IPS DF 4.7 (cell line): ENCODE results near the gene RANBP3L.
"Not testable (repeated sequence)": the region's sequence is repeated elsewhere in the genome, so short reads cannot be mapped to it uniquely, and the experiment has no call there.

ENCODE experiments used
- DNase-seq: peaks from one replicate; pipeline ENCODE4 v3.0.0-alpha.2; 2013; ENCODE audit warnings: low spot score; ENCODE audit errors: extremely low read depth

RANBP3L gene, protein sequence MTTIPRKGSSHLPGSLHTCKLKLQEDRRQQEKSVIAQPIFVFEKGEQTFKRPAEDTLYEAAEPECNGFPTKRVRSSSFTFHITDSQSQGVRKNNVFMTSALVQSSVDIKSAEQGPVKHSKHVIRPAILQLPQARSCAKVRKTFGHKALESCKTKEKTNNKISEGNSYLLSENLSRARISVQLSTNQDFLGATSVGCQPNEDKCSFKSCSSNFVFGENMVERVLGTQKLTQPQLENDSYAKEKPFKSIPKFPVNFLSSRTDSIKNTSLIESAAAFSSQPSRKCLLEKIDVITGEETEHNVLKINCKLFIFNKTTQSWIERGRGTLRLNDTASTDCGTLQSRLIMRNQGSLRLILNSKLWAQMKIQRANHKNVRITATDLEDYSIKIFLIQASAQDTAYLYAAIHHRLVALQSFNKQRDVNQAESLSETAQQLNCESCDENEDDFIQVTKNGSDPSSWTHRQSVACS

DNA sequence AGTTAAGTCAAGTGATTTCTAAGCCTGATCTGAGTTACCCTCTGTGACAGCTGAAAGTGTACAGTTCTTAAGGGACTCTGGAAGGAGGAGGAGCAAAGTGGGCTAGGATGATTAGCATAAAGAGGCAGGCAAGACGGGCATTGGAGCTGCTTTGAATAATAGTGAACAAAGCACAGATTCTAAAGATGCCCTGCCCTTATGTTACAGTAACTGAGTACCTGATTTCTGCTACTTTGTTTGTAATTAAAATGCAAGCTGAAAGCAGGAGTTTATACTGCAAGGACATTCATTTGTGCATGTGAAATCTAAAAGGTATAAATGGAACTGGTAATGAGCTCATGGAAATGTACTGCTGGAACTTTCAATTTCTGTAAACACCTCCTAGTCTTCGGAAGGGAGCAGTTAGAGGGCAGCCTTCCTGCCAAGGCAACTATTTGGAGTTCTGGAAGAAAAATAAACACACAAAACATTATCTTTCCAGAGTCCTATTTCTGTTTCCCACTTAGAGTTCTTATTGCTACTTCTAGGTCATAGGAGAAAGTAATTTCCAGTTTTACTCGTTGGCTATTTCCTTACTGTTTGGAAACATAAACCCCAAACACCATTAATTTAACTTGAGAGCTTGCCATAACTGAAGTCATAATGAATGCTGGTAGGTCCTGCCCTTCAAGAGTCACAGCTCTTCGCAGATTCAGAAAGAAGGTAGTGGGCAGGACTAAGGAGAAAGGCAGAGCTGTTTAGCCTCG is at the start of gene RANBP3L:
Gene RANBP3L (minus strand): TSS at position 45 of the 746 bp plus-strand sequence. CDS start 486 bp downstream, outside the sequence.
- DNase-seq, result no peak

DNA sequence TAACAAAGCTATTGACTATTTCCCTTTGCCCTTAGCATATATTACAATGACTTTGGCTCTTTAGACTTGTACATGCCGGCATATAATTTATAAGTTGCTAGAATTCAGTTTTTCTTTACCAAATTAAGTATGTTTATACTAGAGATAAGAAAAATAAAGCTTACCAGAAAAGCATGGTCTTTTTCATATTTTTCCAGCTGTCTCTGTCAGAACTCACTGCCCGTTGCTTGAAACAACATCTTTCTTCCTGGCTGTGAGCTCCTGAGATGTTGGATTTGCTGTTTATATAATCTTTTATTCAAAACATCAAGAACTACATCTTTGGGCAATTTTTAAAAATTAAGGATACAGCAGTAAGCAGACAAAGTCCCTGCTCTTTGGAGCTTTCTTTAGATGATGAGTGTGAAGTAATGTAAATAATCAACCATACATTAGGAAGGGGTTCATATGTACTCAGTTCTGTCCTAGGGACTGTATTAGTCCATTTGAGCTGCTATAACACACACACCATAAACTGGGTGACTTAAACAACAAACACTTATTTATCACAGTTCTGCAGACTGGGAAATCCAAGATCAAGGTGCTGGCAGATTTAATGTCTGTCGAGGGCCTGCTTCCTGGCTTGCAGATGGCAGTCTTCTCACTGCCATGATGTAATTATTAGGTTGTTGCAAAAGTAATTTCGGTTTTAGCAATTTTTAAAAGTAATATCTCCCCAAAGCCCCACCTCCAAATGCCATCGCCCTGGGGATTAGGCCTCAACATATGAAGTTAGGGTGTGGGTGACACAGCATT is 45.4 kb upstream of the RANBP3L start:
- no peak for DNase-seq

DNA sequence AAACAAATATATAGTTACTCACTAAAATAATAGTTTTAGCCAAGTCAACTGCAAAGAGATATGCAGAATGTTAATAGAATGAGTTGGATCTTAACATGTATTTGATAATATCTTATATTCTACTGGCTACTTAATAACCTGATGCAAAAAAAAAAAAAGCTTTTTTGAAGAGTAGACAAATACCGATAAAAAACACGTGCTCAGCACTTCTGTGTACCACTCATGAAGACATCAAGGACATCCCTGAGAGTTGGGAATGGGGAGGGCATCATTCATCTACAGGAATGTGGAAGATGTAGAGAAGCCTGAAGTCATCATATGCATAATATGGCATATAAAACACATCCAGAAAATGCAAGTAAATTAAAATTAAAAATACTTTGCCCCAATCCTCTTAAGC is 43.2 kb upstream of the RANBP3L start:
- no peak for DNase-seq

DNA sequence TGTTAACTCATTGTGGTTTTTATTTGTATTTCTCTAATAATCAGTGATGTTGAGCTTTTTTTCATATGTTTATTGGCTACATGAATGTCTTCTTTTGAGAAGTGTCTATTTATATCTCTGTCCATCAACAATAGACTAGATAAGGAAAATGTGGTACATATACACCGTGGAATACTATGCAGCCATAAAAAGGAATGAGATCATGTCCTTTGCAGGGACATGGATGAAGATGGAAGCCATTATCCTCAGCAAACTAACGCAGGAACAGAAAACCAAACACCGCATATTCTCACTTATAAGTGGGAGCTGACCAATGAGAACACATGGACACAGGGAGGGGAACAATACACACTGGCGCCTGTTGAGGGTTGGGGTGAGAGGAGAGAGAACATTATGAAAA is 40.0 kb upstream of the RANBP3L start:
- DNase-seq, result not testable (repeated sequence)

DNA sequence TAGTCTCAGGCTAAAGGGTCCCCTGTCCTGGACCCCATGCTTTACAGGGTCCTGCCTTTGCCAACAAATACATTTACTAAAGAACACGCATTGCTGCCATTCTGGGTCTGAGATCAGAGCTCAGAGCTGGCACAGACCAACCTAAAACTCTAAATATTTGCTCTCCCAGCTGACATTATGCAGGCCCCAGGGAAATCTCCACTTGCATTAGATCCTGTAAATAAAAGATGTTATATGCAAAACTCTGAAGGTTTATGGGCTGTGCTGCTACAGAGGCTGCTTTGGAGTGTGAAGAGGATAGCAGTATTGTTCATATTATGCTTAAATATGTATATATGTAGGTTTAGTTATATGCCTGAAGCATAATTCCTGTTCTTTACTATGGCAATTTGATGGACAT is 35.9 kb upstream of the RANBP3L start:
- DNase-seq, result no peak

DNA sequence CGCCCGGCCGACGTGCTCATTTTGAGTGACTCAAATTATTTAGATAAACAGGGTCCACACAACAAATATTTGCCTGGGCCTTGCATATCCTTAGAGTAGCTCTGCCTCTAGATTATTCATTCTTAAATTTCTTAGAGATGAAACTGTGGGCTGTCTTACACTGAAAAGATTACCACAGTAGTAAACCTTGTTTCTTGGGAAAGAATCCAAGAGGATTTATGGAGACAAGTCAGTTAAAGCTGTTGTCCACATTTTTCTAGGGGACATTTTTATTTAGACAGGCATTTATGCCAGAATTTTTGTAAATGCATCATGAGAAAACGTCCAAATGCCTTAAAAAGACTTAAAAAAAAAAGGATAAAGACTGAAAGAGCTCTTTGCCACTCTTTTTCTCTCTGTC is 32.6 kb upstream of the RANBP3L start:
- DNase-seq, result no peak

DNA sequence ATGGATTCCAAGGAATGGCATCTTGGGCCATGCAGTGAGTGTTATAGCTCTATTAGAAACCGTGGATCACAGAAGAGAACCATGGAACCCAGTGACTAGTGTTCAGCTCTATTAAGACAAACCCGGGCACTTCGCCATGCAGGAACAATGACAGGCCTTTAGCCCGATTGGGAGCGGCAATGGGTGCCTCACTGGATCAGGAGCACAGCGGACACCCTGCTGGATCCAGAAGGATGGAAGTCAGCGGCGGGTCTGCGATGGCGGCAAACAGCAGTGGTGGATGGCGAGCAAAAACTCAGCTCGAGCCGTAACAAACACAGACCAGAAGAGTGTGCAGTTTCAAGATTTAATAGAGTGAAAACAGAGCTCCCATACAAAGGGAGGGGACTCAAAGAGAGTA is 31.0 kb upstream of the RANBP3L start:
- DNase-seq, result not testable (repeated sequence)

DNA sequence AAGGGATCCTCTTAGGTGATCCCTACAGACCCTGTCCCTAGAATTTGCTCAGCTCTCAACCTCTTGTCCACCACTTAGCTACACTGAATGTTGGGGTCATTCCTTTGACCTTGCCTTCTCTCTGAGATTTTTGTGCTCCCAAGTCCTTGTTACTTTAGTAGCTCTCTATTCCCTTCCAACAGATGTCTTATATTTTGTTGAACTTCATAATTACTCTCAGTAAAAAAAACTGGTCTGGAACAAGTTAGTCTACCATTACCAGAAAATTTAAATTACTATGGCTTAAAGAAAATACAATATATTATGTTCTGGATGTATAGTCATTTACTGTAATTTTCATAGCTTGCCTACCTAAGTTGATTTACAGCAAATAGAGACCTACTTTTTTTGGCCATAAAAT is 23.5 kb upstream of the RANBP3L start:
- DNase-seq, result no peak

DNA sequence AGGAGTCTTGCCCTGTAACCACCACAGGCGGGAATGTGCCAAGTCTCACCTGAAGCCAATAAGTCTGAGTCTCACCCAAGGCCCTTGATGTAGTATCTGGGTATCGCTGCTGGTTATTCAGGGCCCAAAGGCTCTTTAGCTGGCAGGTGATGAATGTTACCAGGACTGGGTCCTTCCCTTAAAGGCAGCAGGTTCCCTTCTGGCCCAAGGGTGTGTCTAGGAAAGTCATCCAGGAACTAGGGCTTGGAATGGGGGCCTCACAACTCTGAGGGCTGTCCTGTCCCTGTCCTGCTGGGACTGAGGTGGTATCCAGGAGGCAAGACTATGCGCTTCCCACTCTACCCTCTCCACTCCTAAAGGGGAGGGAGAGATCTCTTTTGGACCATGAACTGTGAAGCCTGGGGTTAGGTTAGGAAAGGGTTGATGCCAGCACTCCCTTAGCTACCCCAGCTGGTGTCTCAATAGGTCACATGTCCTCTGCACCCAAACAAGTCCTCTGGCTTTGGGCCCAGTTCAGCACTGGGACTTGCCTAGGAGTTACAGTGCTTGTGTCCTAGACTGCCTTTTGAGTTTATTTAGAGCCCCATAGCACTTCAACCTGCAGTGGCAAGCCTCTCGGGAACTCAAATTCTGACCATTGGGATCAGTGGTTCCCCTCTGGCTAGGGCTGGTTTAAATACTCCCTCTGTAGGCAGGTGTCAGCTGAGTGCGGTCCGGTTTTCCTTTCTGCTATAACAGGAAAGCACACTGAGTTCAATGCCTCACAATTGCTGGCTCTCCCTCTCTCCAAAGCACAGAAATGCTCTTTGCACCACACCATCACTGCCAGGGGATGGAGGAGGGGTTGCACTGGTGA is 22.5 kb upstream of the RANBP3L start:
- no peak for DNase-seq

DNA sequence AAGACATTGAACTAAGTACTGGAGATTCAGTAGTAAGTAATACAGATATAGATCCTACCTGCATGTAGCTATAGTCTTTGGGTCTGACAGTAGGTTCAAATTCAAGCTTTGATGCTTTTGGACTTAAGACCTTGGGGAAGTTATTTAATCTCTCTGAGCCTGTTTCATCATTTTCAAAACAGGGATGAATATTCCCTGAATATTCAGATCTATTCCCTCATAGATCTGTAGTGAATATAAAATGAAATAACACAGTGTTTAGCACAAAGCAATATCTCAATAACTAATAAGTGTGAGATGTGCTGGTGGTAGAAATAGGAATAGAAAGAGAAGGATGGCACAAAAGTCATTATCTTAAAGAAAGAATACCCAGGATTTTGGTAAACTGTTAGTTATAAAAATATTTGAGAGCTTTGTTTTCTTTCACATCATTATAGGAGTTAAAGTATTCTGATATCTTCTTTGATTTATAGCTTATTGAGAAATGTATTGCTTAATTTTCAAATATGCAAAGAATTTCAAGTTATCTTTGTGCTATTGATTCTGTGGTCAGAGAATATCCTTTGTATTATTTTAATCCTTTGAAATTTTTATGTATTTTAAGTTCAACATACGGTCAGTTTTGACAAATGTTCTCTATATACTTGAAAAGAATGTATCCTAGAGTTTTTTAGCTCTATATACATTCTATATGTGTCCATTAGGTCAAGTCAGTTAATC is 11.4 kb upstream of the RANBP3L start:
- no peak for DNase-seq

DNA sequence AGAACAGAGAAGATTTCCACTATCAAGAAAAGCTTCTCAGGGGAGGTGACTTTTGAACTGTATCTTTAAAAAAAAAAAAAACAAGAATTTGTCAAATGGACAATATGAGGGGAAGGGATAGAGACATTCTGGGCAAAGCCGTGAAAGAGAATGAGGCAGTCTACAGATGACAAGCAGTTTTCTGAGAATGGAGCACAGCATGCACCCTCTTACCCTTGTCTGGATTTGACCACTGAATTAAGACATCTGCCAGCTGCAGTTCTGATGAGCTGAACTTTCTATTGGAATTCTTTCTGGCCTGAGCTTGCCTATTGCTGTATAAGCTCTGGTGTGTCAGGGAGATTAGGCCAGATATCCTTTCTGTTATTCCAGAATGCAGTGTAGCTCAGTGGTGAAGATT is 10.3 kb upstream of the RANBP3L start:
- DNase-seq, result no peak

DNA sequence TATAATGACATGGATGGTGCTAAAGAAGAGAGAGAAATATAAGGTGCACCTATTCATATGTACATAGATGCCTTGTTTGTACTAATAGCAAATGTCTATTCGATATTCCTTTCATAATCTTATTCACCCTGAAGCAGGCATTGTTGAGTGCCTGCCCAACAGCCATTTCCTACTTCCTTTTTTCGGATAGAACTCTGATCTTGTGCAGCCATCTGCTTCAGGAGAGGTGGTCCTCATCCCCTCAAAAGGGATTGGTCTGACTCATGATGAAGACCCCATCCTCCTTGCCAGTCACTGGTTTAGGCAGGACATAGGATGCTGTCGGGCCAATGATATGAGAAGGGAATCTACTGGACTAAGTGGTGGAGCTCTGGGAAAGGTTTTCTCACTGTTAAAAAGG is 8.4 kb upstream of the RANBP3L start:
- no peak for DNase-seq

DNA sequence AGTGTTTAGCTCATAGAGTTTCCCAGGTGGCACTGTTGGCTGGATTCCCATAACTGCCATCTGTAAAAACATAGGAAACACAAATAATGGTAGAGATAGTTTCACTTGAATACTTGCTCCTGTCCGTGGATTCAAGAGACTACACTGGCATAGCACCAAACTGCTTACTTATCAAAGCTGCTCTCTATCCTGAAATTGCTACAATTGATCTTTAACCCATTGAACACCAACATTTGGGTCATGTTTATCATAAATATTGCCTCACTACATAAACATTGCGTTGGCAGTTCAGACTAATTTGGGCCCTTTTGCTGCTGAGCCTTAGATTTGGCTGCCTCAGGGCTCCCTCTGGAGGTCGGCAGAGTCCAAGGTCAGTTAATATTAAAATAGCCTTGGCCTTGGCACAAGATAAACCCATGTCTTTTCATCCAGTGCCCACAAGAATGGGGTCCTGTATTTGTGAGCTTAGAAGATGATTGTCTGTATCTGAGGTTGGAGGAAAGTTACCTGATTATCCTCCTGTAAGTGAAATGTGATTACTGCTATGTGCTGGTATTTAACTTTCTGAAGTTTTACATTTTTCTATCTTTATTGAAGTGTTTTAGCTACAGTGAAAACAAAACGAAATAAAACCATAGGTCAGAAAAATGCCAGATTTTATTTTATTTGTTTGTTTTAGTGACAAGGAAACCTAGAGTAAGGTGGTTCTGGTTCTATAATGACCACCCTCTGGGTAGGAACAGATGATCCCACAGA is 4.0 kb upstream of the RANBP3L start:
- no peak for DNase-seq

DNA sequence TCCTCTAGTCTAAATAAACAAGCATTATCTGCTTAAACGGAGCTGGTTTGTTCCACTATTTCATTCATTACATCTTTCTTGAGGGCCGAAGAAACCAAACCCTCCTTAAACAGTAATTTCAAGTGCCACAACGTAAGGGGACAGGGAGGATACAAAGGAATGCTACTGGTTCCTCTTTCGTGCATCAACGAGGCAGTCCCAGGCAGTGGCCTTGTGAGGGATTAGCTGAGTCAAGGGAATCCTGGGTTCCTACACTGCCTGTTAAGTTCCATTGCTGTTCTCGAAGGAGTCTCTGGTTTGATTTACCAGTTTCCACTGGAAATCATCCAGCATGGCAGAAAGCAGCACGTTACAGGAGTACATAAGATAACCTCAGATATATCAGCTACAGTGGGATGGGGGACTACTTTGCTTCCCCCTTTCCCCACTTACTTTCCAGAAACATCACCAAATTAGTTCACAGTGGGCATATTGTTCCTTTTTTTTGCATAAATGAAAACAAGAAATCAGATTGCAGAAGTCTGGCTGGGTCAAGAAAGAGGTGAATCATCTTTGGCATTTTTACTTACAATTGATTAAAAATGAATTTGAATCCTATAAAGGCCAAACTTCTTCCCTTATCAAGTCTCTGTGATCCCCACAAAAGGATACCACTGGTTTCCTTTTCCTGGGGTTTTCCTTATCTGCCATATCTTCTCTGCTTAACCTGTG is 2.5 kb upstream of the RANBP3L start:
- DNase-seq, result no peak

DNA sequence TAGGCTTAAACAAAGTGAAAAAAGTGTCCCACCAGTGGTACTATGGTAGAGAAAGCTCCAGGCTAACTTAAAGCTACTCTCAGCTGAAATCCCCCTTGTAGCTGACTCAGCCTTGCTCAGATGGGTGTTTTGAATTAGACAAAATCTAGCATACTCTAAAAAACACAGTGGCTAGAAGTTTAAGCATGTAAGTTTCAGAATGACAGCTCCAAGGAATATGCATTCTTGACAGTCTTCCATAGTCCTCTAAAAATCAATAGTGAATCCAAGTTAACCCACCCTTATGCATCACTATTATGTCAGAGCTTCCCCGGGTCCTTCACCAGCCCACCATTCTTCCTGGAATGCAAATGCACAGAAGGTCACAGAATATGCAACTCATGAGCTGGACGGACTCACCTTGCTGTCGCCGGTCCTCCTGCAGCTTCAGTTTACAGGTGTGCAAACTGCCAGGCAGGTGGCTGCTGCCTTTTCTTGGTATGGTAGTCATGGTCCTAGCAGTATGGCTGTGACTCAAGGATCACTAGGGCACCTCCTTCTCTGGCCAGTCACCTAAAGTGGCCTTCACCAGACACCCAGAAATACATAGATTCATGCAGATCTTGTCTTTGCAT is 668 bp downstream of the RANBP3L start:
- no peak for DNase-seq

DNA sequence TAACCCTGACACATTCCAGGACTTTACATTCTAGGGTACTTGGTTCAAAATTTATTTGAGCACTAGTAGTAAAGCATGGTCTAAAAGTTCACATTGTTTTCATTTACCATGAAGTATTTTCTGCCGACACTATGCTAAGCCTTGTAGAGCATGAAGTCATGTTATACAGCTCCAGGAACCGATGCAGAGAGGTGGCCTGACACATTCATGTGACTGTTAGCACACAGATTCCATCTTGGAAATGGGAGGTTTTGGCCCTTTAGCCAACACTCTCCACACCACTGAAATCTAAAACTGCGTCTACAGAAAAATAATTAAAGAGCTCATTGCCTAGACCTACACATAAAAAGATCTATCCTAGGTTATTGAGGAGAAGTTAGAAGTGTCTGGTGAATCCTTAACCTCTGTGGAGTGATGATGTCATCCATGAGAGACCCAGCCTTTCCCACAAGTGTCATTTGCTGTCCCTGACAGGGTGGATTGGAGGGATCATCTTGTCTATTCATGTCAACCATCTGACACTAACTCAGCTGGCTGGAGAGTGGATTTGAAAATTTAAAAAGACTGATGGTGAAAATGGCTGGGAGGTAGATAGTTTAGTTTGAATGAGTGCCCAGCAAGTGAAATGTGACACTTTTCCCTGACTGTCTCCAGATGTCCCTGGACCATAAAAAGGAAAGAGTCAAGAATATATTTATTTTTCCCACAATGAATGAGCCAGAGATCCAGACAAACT is 1.3 kb downstream of the RANBP3L start:
- no peak for DNase-seq

DNA sequence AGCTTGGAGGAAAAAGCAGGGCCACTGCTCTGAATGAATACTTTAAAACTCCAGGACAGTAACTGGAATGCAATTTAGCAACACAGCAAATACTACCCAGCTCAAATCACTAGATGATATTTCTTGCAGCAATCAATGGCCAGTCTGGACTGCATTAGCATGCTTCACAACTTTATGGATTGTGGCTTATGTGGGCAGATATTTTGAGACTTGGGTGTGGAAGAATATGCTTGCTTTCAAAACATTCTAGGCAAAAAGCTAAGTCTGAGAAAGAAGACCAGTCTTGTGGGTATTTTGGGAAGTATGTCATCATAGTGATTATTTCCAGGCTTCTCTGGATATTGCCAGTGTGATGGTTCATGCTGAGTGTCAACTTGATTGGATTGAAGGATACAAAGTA is 3.1 kb downstream of the RANBP3L start:
- no peak for DNase-seq

DNA sequence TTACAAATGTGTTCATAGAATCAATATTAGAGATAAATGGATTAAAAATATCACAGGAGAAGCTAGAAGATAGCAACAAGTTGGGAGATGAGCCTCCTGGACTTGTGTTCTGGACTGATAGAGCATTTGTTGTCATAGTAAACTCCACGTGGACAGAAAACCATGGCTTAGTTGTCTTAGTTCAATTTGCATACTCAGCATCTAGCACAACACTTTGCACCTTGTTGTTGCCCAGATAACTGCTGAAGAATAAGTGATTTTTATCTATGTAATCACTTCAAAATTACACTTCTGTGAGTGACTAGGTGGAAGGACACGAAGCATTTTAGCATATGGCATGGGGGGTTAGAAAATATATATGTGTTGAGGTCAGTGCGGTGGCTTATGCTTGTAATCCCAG is 4.0 kb downstream of the RANBP3L start:
- no peak for DNase-seq
